Osteoblast (primary cell): Measurements from ENCODE around the gene ZPLD1. TPM values are rescaled to one million over a fixed set of nuclear protein-coding genes. Genes with fewer than 3 reads are reported as not detected.

Experiments used
- DNase-seq: peaks from one replicate; pipeline ENCODE4 v3.0.0; 2011; ENCODE audit warnings: low spot score, mixed read lengths; ENCODE audit not compliant: insufficient read length; ENCODE audit errors: missing footprints
- H2AFZ ChIP-seq: 2 replicates; pipeline ENCODE4 v1.6.0; 2011; ENCODE audit warnings: mild to moderate bottlenecking, low read length
- H3K27ac ChIP-seq: 2 replicates; pipeline ENCODE4 v1.5.1; 2011; ENCODE audit warnings: mild to moderate bottlenecking, low read depth, low read length, moderate library complexity
- H3K27me3 ChIP-seq: 2 replicates; pipeline ENCODE4 v1.6.0; 2012; ENCODE audit warnings: mild to moderate bottlenecking, control low read depth, inconsistent platforms, low read length, moderate library complexity; ENCODE audit not compliant: insufficient read depth
- H3K36me3 ChIP-seq: 2 replicates; pipeline ENCODE4 v1.5.1; 2011; ENCODE audit warnings: mild to moderate bottlenecking, low read length, control low read depth, moderate library complexity; ENCODE audit not compliant: insufficient read depth
- H3K4me1 ChIP-seq: 2 replicates; pipeline ENCODE4 v1.5.1; 2011; ENCODE audit warnings: mild to moderate bottlenecking, low read length, control low read depth, moderate library complexity; ENCODE audit not compliant: insufficient read depth
- H3K4me2 ChIP-seq: 2 replicates; pipeline ENCODE4 v1.6.0; 2011; ENCODE audit warnings: mild to moderate bottlenecking, low read length; ENCODE audit not compliant: insufficient read depth
- H3K4me3 ChIP-seq: fragments of 200-600 bp; sonication (generic); 3 replicates; pipeline ENCODE4 v1.5.1; 2012; ENCODE audit warnings: mild to moderate bottlenecking, low read length, inconsistent platforms; ENCODE audit not compliant: insufficient read depth
- H3K79me2 ChIP-seq: 2 replicates; pipeline ENCODE4 v1.6.0; 2012; ENCODE audit warnings: mild to moderate bottlenecking, low read length, control low read depth, inconsistent platforms; ENCODE audit not compliant: insufficient read depth
- H3K9me3 ChIP-seq: 2 replicates; pipeline ENCODE4 v1.5.1; 2011; ENCODE audit warnings: low read depth, low read length, control low read depth
- H4K20me1 ChIP-seq: 2 replicates; pipeline ENCODE4 v1.6.0; 2012; ENCODE audit warnings: mild to moderate bottlenecking, low read length, control low read depth; ENCODE audit not compliant: insufficient read depth
- total RNA-seq: library from RNA; depleted of rRNA; stranded (reverse); fragments of >200 nt; gene quantifications from 2 replicates; pipeline ENCODE4 v1.2.3, GENCODE V29; 2012
- TF ChIP-seq, protein P1 (sequence below): IDR thresholded peaks from 2 replicates; pipeline ENCODE4 v1.5.1; 2011; ENCODE audit warnings: mild to moderate bottlenecking, low read depth, low read length, moderate library complexity; ENCODE audit errors: extremely low read depth

The ZPLD1 gene
- total RNA-seq, 1 donor, result not detected

DNA sequence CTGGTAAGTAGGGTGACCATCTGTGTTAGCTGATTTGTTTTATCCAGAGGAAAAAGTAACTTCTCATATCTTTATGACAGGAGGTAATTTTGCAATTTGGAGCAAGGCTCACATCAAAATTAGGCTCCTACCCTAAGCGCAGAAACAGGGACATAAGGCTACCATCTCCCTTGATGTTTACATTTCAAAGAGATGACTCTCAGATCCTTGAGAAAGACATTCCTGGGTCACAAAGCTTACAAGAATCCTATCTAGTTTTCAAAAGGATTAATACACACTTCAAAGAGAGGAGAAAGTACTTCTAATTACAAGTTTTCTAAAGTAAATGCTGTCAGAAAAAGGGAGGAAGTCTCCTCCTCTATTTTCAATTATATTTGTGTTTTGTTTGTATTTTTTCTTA, 7.0 kb downstream of the ZPLD1 start:
- Histone ChIP-seq H3K27me3 (peaks cover 4% of the 10 kb centered on the region), H3K4me3 (no peak overlapping the region), H3K4me1 (no peaks in the 10 kb centered on the region), H3K4me2 (no peak overlapping the region), H3K79me2 (no peaks in the 10 kb centered on the region), H3K36me3 (no peaks in the 10 kb centered on the region), H3K9me3 (no peaks in the 10 kb centered on the region), H2AFZ (no peak overlapping the region), H4K20me1 (no peaks in the 10 kb centered on the region), H3K27ac (no peak overlapping the region)
- no peak for DNase-seq
- TF ChIP-seq, protein P1, sequence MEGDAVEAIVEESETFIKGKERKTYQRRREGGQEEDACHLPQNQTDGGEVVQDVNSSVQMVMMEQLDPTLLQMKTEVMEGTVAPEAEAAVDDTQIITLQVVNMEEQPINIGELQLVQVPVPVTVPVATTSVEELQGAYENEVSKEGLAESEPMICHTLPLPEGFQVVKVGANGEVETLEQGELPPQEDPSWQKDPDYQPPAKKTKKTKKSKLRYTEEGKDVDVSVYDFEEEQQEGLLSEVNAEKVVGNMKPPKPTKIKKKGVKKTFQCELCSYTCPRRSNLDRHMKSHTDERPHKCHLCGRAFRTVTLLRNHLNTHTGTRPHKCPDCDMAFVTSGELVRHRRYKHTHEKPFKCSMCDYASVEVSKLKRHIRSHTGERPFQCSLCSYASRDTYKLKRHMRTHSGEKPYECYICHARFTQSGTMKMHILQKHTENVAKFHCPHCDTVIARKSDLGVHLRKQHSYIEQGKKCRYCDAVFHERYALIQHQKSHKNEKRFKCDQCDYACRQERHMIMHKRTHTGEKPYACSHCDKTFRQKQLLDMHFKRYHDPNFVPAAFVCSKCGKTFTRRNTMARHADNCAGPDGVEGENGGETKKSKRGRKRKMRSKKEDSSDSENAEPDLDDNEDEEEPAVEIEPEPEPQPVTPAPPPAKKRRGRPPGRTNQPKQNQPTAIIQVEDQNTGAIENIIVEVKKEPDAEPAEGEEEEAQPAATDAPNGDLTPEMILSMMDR, result no peak

DNA sequence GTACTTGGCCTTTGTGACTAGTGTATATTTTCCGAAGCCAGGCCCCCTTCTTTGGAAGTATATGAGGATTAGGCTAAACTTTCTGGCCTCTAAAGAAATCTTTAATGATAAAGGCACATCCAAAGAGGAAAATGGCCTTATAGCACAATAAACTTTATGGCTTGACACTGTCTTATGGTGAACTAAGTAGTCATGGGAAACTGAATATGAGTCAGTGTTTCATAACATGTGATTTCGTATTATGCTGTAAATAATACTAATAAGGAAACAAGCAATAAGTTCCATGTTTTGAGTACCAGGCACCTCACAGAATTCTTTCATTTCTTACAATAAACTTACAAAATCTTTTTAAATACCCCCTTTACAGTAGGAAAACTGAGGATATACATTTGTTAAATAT, 8.2 kb downstream of the ZPLD1 start:
- Histone ChIP-seq H3K27ac (no peak overlapping the region), H3K9me3 (no peaks in the 10 kb centered on the region), H2AFZ (no peak overlapping the region), H3K4me3 (no peak overlapping the region), H3K4me1 (no peaks in the 10 kb centered on the region), H4K20me1 (no peaks in the 10 kb centered on the region), H3K4me2 (no peak overlapping the region), H3K27me3 (peaks cover 4% of the 10 kb centered on the region), H3K79me2 (no peaks in the 10 kb centered on the region), H3K36me3 (no peaks in the 10 kb centered on the region)
- TF ChIP-seq, protein P1, result no peak
- DNase-seq, result no peak

DNA sequence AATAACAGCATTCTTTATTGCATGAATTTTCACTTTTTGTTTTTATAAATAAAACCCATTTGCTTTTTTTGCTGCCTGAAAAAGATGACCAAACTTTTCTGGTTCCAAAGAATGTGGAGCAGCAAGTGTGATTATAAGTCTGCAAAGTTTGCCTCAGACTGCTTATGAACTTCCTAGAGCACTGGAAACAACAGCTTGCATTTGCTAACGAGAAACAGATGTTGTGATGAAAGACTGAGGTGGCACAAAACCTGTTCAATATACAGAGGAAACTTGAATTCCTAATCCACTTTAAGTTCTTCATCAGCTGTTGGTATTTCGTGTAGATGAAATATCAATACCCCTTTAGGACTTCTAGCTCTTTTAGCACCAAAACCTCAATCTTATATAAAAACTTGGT, 9.3 kb downstream of the ZPLD1 start:
- no peaks in the 10 kb centered on the region for H3K36me3 ChIP-seq
- H3K4me1 ChIP-seq, result no peaks in the 10 kb centered on the region
- H3K9me3 ChIP-seq, result no peaks in the 10 kb centered on the region
- no peak overlapping the region for H3K4me3 ChIP-seq
- no peak overlapping the region for H2AFZ ChIP-seq
- no peak for DNase-seq
- H3K79me2 ChIP-seq, result no peaks in the 10 kb centered on the region
- H4K20me1 ChIP-seq, result no peaks in the 10 kb centered on the region
- TF ChIP-seq, protein P1, result no peak
- H3K27ac ChIP-seq, result no peak overlapping the region
- H3K27me3 ChIP-seq, result peaks cover 4% of the 10 kb centered on the region
- no peak overlapping the region for H3K4me2 ChIP-seq

DNA sequence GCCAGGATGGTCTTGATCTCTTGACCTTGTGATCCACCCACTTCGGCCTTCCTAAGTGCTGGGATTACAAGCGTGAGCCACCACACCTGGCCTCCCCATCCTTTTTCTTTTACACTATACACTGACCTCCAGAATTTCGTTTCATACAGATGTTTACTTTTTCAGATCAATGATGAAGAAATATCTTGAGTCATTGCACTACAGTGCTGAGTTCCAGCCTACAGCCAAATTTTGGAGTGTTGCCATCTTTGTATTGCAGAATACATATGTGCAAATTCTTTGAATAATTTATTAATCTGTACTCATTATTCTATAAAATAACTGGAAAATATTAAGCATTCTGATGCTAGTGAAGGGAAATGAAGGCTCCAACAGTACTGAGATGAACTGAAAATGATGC, 12.5 kb downstream of the ZPLD1 start:
- no peaks in the 10 kb centered on the region for H3K9me3 ChIP-seq
- H3K4me3 ChIP-seq, result no peak overlapping the region
- no peak overlapping the region for H3K4me2 ChIP-seq
- no peak overlapping the region for H3K27ac ChIP-seq
- peaks cover 4% of the 10 kb centered on the region for H3K27me3 ChIP-seq
- no peak overlapping the region for H2AFZ ChIP-seq
- DNase-seq, result no peak
- no peaks in the 10 kb centered on the region for H4K20me1 ChIP-seq
- no peaks in the 10 kb centered on the region for H3K36me3 ChIP-seq
- TF ChIP-seq, protein P1, result no peak
- H3K4me1 ChIP-seq, result no peaks in the 10 kb centered on the region
- H3K79me2 ChIP-seq, result no peaks in the 10 kb centered on the region
